ENCODE results near the gene OSBPL10.
"Not testable (repeated sequence)": the region's sequence is repeated elsewhere in the genome, so short reads cannot be mapped to it uniquely, and the experiment has no call there.

OSBPL10 gene

DNA sequence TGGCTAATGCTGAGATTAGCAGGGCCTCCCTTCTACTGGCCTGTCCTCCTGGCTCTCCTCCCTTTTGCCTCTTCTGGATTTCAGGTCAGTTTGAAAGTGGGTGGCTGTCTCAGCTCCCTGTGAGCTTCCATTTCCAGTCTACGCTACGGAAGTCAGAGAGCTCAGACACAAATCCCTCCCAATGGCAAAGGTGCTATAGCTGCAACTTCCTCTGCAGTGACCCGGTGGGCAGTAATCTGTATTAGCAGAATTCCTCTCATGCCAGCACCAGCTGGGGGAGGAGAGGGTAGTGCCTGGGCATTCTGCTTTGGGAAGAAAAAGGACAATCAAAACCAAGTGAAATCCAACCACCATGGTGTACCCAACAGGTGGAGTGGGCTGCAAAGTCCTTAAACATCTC, 276.9 kb downstream of the OSBPL10 start:
- Histone ChIP-seq H3K9me3 (ENCODE audit: low read length) (no peaks in the 10 kb centered on the region), H3K36me3 (ENCODE audit: insufficient read depth, low read length) (no peaks in the 10 kb centered on the region), H2AFZ (ENCODE audit: low read depth, low read length) (no peak overlapping the region), H3K27me3 (ENCODE audit: insufficient read depth, low read length) (no peaks in the 10 kb centered on the region), H3K4me3 (ENCODE audit: low read length) (no peak overlapping the region), H3K4me1 (ENCODE audit: insufficient read depth, low read length) (no peaks in the 10 kb centered on the region)

DNA sequence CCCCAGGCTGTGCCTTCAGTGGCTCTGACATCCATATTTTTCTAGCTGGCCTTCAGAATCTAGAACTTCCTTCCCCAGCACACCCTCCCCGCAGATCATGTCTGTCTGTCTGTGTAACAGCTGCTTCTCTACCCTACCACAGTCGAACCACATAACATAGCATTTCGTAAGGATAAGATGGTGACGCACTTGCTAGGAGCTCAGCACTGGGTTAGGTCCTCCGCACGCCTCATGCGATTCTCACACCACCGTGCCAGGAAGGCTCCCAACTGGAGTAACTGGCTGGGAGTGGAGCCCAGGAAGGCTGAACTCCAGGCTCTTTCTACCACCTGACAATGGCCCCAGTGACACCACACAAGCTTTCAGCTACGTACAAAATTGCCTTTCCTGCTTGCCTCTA, 279.8 kb downstream of the OSBPL10 start:
- Histone ChIP-seq H3K27me3 (ENCODE audit: insufficient read depth, low read length) (no peaks in the 10 kb centered on the region), H3K9me3 (ENCODE audit: low read length) (no peaks in the 10 kb centered on the region), H3K36me3 (ENCODE audit: insufficient read depth, low read length) (no peaks in the 10 kb centered on the region), H2AFZ (ENCODE audit: low read depth, low read length) (no peak overlapping the region), H3K4me3 (ENCODE audit: low read length) (no peak overlapping the region), H3K4me1 (ENCODE audit: insufficient read depth, low read length) (no peaks in the 10 kb centered on the region)

DNA sequence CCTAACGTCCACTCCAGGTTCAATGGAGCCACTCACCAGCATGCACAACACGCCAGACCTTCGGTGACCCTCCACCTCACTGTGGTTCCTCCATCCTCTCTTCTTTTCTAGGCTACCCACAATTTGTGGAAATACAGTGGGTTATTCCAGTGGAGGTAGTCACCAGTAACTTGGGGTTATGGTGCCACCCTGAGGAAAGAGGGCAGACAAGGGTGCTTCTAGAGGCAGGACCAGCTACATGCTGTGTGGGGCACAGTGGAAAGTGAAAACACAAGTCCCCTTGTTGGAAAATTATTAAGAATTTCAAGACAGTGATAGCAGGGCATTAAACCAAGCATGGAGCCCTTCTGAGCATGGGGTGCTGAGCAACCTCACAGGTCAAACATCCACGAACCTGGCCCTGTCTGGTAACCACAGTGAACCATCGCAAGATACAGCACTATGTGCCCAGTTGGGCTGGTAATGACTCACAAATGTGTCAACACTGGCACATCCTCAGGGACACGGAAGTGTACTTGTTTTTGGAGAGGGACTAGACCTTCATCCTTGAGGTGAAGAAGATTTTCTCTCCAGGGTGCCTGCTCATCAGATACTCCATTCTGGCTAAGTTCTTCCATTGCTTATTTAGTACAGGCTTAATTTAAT, 281.6 kb downstream of the OSBPL10 start:
- Histone ChIP-seq H3K4me3 (ENCODE audit: low read length) (no peak overlapping the region), H3K4me1 (ENCODE audit: insufficient read depth, low read length) (no peaks in the 10 kb centered on the region), H2AFZ (ENCODE audit: low read depth, low read length) (no peak overlapping the region), H3K36me3 (ENCODE audit: insufficient read depth, low read length) (no peaks in the 10 kb centered on the region), H3K27me3 (ENCODE audit: insufficient read depth, low read length) (no peaks in the 10 kb centered on the region), H3K9me3 (ENCODE audit: low read length) (no peaks in the 10 kb centered on the region)

DNA sequence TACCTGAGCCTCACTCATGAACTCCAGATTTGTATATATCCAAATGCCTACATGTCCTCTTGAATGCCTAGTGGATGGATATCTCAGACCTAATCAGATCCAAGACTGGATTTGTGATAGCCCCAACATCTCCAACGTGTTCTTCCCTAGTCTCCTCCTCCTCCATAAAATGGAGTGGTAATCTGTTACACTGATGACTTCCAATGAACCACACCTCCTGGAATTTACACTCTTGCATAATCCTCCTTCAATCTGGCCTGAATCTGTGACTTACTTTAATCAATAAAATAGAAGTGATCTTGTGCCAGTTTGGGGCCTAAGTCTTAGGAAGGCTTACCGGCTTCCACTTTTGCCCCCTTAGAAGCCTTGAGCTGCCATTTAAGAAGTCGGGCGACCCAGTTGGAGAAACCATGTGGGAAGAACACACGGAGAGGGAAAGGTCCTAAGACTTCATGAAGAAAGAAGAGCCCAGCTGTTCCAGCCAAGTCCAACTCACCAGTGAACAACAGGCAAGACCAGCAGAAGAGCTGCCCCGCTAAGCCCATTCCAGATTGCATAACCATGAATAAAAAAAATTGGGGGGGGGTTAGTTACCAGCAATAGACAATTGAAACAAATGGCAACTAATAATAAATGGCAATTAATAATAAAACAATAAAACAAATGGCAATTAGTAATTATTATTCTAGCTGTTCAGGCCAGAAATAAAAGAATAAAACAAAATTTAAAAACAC, 284.1 kb downstream of the OSBPL10 start:
- H3K9me3 ChIP-seq (ENCODE audit: low read length) = no peaks in the 10 kb centered on the region
- no peak overlapping the region for H2AFZ ChIP-seq (ENCODE audit: low read depth, low read length)
- no peaks in the 10 kb centered on the region for H3K36me3 ChIP-seq (ENCODE audit: insufficient read depth, low read length)
- H3K27me3 ChIP-seq (ENCODE audit: insufficient read depth, low read length) = no peaks in the 10 kb centered on the region
- no peaks in the 10 kb centered on the region for H3K4me1 ChIP-seq (ENCODE audit: insufficient read depth, low read length)
- H3K4me3 ChIP-seq (ENCODE audit: low read length) = no peak overlapping the region

DNA sequence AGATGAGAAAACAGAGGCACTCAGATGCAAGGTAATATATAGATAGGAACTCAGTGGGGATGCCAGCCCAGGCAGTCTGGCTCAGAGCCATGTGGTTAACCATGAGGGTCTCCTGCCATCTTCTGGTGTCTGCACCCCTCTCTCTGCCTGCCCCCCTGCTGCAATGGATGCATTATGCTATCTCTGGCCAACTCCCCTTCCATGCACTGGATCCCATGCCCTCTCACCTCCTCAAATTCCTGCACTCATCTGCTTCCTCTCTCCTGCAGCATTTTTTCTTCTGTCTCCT, 285.1 kb downstream of the OSBPL10 start:
- no peaks in the 10 kb centered on the region for H3K36me3 ChIP-seq (ENCODE audit: insufficient read depth, low read length)
- no peak overlapping the region for H3K4me3 ChIP-seq (ENCODE audit: low read length)
- no peaks in the 10 kb centered on the region for H3K9me3 ChIP-seq (ENCODE audit: low read length)
- H3K4me1 ChIP-seq (ENCODE audit: insufficient read depth, low read length) = no peaks in the 10 kb centered on the region
- no peak overlapping the region for H2AFZ ChIP-seq (ENCODE audit: low read depth, low read length)
- H3K27me3 ChIP-seq (ENCODE audit: insufficient read depth, low read length) = no peaks in the 10 kb centered on the region

DNA sequence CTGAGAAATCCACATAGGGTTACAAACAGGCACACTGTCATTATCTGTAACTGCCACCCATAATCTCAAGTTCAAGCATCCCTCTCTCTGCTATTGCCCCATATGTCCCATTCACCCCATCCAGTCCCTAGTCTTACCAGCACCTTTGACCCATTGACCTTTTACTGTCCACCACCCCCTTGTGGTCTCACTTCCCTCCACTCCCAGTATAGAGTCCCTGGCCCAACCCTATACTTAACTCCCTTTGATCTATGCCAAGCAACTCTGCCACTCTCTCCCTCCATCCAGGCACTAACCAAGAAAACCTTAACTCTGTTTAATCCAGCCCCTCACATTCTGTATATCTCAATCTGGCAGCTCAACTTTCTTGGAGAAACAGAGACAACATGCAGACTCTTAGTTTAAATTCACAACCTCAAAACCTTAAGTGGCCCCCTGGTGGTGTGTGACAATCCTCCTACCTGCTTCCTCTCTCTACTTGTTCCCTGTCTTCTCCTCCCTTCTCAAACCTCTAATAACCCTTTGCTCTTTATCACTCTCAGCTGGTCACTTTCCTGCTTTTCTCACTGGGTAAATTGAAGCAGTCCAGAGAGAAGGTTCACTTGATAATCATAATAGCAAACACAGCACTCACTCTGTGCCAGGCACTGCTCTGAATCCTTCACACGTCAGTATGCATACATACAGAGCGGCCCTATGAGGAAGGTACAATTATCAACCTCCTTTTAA, 285.6 kb downstream of the OSBPL10 start:
- Histone ChIP-seq H2AFZ (ENCODE audit: low read depth, low read length) (no peak overlapping the region), H3K4me3 (ENCODE audit: low read length) (no peak overlapping the region), H3K36me3 (ENCODE audit: insufficient read depth, low read length) (no peaks in the 10 kb centered on the region), H3K27me3 (ENCODE audit: insufficient read depth, low read length) (no peaks in the 10 kb centered on the region), H3K9me3 (ENCODE audit: low read length) (no peaks in the 10 kb centered on the region), H3K4me1 (ENCODE audit: insufficient read depth, low read length) (no peaks in the 10 kb centered on the region)

DNA sequence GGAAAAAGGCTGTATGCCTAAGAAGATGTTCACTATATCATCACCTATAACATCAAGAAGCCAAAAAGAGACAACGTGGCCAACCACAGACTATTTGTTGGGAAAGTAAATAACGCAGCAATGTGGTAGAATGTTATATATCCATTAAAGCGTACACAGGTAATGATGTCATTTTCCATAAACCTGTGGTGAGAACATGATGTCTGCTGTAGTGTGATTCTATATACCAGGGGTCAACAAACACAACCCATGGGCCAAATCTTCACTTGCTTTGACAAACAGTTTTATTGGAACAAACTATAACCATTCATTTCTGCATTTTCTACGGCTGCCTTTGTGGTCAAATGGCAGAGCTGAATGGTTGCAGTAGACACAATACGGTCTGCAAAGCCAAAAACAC, 287.7 kb downstream of the OSBPL10 start:
- no peaks in the 10 kb centered on the region for H3K36me3 ChIP-seq (ENCODE audit: insufficient read depth, low read length)
- no peaks in the 10 kb centered on the region for H3K27me3 ChIP-seq (ENCODE audit: insufficient read depth, low read length)
- no peaks in the 10 kb centered on the region for H3K9me3 ChIP-seq (ENCODE audit: low read length)
- H3K4me1 ChIP-seq (ENCODE audit: insufficient read depth, low read length) = no peaks in the 10 kb centered on the region
- H3K4me3 ChIP-seq (ENCODE audit: low read length) = no peak overlapping the region
- no peak overlapping the region for H2AFZ ChIP-seq (ENCODE audit: low read depth, low read length)

DNA sequence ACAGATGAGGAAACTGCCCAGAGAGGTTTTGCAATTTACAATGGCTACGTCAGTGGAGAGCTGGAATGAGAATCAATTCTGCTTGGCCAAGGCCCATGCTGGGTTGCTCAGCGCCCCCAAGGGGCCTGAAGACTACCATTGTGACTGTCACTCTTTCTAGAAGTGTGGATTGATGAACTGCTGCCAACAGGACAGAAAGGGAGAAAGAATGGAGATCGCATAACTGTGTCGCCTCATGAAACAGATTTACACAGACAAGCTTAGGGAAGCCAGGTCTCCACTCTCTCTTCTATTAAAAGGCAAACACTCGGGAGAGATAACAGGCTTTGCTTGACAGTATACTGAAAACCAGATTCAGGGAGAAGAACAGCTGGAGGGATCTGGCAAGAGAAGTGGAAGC, 288.3 kb downstream of the OSBPL10 start:
- no peaks in the 10 kb centered on the region for H3K36me3 ChIP-seq (ENCODE audit: insufficient read depth, low read length)
- H3K4me1 ChIP-seq (ENCODE audit: insufficient read depth, low read length) = no peaks in the 10 kb centered on the region
- H3K4me3 ChIP-seq (ENCODE audit: low read length) = no peak overlapping the region
- H2AFZ ChIP-seq (ENCODE audit: low read depth, low read length) = no peak overlapping the region
- no peaks in the 10 kb centered on the region for H3K27me3 ChIP-seq (ENCODE audit: insufficient read depth, low read length)
- H3K9me3 ChIP-seq (ENCODE audit: low read length) = no peaks in the 10 kb centered on the region

DNA sequence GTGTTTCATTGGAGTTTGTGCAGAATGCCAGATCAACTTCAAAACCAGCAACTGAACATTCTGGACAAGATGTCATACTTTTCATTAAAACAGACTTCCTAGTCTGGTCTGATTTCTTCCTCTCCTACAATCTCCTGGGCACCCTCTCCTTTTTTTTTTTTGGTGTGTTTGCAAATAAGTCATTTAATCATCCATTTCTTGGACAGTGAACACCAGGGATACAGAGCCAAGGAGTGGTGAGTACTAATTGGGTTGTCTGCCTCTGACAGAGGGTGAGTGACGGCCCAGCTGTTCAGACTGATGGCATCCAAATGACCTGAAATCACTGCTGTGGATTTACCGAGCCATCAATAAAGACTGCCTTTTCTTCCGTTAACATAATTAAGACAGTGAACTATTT, 290.3 kb downstream of the OSBPL10 start:
- no peaks in the 10 kb centered on the region for H3K9me3 ChIP-seq (ENCODE audit: low read length)
- no peaks in the 10 kb centered on the region for H3K27me3 ChIP-seq (ENCODE audit: insufficient read depth, low read length)
- no peak overlapping the region for H2AFZ ChIP-seq (ENCODE audit: low read depth, low read length)
- no peaks in the 10 kb centered on the region for H3K36me3 ChIP-seq (ENCODE audit: insufficient read depth, low read length)
- H3K4me3 ChIP-seq (ENCODE audit: low read length) = no peak overlapping the region
- H3K4me1 ChIP-seq (ENCODE audit: insufficient read depth, low read length) = no peaks in the 10 kb centered on the region

DNA sequence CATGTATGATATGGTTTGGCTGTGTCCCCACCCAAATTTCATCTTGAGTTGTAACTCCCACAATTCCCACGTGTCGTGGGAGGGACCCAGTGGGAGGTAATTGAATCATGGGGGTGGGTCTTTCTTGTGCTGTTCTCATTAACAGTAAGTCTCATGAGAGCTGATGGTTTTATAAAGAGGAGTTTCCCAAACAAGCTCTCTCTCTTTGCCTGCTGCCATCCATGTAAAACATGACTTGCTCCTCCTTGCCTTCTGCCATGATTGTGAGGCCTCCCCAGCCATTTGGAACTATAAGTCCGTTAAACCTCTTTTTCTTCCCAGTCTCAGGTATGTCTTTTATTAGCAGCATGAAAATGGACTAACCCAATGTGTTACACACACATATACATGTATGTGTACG, 291.5 kb downstream of the OSBPL10 start:
- not testable (repeated sequence) for H3K36me3 ChIP-seq (ENCODE audit: insufficient read depth, low read length); H3K4me1 ChIP-seq (ENCODE audit: insufficient read depth, low read length); H3K9me3 ChIP-seq (ENCODE audit: low read length); H2AFZ ChIP-seq (ENCODE audit: low read depth, low read length); H3K4me3 ChIP-seq (ENCODE audit: low read length); H3K27me3 ChIP-seq (ENCODE audit: insufficient read depth, low read length)

DNA sequence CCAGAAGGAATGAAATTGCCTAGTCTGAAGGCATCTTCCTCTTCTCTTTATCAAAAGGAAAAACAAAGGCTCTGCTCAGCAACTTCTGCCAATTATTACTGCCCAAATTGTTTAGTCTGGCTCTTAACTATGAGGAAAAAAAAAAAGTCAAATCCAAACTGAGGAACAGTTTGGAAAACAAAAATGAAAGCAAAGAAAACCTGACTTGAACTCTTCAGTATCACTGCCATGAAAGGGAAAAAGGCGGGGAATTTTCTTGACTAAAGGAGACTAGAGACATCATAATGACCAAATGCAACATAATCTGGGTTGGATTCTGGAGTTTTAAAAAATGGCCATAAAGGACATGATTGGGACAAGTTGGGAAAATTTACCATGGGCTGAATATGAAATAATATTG, 292.1 kb downstream of the OSBPL10 start:
- H2AFZ ChIP-seq (ENCODE audit: low read depth, low read length) = no peak overlapping the region
- H3K27me3 ChIP-seq (ENCODE audit: insufficient read depth, low read length) = no peaks in the 10 kb centered on the region
- H3K36me3 ChIP-seq (ENCODE audit: insufficient read depth, low read length) = no peaks in the 10 kb centered on the region
- no peaks in the 10 kb centered on the region for H3K9me3 ChIP-seq (ENCODE audit: low read length)
- H3K4me3 ChIP-seq (ENCODE audit: low read length) = no peak overlapping the region
- no peaks in the 10 kb centered on the region for H3K4me1 ChIP-seq (ENCODE audit: insufficient read depth, low read length)

DNA sequence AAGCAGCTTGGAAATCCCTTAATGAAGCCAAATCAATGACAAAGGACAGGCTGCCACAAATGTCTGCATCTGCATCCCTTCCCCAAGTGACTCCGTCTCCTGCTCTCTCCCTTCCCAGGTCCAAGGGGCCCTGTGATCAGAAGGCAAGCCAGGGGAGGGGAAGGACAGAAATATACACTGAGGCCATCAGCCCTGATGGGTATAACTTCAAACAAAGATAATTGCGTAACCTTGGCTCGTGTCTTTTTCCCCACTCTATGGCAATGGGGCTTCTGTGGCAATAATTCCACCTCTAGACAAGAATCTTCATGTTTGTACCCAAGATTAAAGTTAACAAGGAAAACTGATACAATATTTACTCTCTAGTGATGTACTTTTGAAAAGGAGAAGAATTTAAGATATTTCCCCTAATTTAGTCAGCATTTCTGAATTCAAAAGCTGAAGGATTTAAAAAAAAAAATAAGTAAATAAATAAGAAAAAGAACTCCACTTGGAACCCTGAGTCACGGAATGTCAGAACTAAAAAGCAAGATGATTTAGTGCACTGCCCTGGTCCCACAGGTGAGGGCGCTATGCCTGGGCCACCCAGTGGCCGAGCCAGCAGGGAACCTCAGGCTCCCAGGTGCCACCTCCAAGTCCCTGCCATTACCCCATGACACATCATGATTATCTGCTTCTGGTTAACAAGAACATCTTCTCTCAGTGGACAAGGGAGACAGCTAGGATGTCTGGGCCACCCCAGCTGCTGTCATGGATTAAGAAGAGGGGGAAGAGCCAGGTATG, 293.9 kb downstream of the OSBPL10 start:
- Histone ChIP-seq H3K27me3 (ENCODE audit: insufficient read depth, low read length) (no peaks in the 10 kb centered on the region), H3K4me3 (ENCODE audit: low read length) (no peak overlapping the region), H2AFZ (ENCODE audit: low read depth, low read length) (no peak overlapping the region), H3K36me3 (ENCODE audit: insufficient read depth, low read length) (no peaks in the 10 kb centered on the region), H3K9me3 (ENCODE audit: low read length) (no peaks in the 10 kb centered on the region), H3K4me1 (ENCODE audit: insufficient read depth, low read length) (no peaks in the 10 kb centered on the region)
